Subcutaneous adipose tissue (tissue), 4 donors: ENCODE data around the gene KRT73. TPM values are rescaled to one million over a fixed set of nuclear protein-coding genes. Genes with fewer than 3 reads are reported as not detected.

Experiments used
- total RNA-seq, 4 donors: library from RNA; depleted of rRNA; stranded (reverse); fragments of >200 nt; gene quantifications; one replicate each; pipeline ENCODE4 v1.1.0, GENCODE V29; 2016
- TF ChIP-seq, protein P1 (sequence below): fragments of 450-650 bp; IDR thresholded peaks from one replicate; pipeline ENCODE4 v1.5.1; 2016; ENCODE audit warnings: low read depth, mild to moderate bottlenecking, control low read depth, antibody characterized with exemption, moderate library complexity

The KRT73 gene
- total RNA-seq, 4 donors from 2014 or later: not detected

- TF ChIP-seq, protein P1, sequence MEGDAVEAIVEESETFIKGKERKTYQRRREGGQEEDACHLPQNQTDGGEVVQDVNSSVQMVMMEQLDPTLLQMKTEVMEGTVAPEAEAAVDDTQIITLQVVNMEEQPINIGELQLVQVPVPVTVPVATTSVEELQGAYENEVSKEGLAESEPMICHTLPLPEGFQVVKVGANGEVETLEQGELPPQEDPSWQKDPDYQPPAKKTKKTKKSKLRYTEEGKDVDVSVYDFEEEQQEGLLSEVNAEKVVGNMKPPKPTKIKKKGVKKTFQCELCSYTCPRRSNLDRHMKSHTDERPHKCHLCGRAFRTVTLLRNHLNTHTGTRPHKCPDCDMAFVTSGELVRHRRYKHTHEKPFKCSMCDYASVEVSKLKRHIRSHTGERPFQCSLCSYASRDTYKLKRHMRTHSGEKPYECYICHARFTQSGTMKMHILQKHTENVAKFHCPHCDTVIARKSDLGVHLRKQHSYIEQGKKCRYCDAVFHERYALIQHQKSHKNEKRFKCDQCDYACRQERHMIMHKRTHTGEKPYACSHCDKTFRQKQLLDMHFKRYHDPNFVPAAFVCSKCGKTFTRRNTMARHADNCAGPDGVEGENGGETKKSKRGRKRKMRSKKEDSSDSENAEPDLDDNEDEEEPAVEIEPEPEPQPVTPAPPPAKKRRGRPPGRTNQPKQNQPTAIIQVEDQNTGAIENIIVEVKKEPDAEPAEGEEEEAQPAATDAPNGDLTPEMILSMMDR: no peak
Measured at GRCh38 chr12:52584156-52584682, 34.1 kb downstream of the KRT73 start.

DNA sequence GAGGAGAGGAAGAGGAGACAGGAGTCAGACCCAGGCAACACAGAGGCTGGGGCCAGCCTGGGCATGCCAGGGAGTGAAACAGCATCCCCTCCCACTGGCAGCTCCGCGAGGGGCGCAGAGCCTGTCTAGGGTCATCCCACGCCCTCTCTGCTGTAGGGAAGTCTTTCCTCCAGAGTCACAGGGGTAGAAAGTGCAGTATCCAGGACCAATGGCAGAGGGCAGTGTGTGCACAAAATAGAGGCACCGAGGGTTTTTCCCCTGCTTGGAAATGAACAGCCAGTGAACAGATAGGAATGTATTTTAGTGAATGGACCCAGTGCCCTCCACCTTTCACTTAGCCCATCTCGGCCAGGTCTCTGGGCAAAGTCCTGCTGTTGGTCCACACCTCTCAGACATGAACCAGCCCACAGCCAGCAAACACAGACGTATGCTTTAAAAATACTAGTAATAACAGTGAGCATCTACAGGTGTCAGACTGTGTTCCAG, 35.3 kb downstream of the KRT73 start:
- TF ChIP-seq, protein P1: no peak

- TF ChIP-seq, protein P1: no peak
Measured at GRCh38 chr12:52582486-52582885, 35.9 kb downstream of the KRT73 start.

GRCh38 chr12:52581481-52581880, 36.9 kb downstream of the KRT73 start:
- TF ChIP-seq, protein P1: no peak

DNA sequence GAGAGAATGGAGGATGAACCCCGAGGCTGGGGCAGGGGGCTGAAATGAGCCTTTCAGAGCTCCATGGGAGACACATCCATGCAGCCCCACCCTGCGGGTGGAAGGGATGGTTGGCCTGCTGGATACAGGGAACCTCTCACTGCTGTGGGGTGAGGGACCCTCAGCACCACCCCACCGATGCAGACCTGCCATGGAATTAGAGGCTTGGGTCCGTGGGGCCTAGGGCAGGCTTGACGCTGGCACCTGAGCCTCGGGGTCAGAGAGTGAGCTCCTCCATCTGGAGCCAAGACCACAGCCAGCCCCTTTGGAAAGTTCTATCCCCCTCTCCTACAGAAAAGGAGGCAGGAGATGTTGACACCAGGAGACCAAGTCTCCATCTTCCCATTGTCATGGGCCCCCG, 37.3 kb downstream of the KRT73 start:
- TF ChIP-seq, protein P1: no peak

DNA sequence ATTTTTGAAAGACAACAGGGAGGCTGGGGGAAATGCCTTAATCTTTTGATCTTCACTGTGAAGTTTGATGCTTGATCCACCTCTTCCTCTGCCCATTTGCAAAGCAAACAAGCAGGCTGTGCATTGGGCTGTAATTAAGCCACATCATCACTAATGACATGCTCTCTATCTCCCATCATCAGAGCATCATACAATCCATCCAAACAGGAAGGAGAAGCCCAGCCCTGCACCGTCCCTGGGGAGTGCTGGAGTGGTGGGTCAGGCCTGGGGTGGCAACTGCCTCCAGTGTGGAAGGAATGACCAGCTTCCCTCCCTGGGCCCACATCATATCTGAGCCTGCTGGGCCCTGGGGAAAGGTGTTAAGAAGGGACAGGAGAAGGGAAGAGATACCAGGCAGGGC, 37.9 kb downstream of the KRT73 start:
- TF ChIP-seq, protein P1: no peak

GRCh38 chr12:52579468-52580465, 38.6 kb downstream of the KRT73 start:
- TF ChIP-seq, protein P1: no peak
